ENCODE results near the gene MYO1H.
A peak's percentile ranks its signal among the peaks of the same experiment; 100 is the strongest.

The MYO1H gene, protein sequence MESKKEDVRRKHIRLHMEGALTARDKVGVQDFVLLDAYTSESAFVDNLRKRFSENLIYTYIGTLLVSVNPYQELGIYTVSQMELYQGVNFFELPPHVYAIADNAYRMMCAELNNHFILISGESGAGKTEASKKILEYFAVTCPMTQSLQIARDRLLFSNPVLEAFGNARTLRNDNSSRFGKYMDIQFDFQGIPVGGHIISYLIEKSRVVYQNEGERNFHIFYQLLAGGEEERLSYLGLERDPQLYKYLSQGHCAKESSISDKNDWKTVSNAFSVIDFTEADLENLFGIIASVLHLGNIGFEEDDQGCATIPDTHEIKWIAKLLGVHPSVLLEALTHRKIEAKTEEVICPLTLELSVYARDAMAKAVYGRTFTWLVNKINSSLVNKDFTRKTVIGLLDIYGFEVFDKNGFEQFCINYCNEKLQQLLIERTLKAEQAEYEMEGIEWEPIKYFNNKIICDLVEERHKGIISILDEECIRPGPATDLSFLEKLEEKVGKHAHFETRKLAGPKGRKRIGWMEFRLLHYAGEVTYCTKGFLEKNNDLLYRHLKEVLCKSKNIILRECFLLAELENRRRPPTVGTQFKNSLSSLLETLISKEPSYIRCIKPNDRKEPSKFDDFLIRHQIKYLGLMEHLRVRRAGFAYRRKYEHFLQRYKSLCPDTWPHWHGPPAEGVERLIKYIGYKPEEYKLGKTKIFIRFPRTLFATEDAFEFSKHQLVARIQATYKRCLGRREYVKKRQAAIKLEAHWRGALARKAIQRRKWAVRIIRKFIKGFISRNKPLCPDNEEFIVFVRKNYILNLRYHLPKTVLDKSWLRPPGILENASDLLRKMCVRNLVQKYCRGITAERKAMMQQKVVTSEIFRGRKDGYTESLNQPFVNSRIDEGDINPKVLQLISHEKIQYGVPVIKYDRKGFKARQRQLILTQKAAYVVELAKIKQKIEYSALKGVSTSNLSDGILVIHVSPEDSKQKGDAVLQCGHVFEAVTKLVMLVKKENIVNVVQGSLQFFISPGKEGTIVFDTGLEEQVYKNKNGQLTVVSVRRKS

DNA sequence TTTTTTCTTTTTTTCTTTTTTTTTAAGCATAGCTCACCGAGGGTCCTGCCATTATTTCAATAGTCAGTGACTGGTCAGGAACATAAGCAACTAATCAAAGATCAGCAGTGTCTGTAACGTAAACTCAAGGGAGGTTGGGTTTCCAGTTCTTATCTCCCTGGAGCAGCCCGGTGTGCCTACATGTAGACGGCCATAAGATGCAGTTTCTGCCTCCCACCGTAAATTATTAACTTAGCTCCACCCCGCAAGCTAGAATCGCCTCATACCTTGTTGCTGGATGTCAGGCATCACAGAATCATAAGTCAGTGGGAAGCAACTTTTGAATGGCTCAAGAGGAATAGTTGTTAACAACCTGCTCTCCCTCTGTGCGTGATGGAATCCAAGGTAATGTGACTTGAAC is at the start of gene MYO1H:
Gene MYO1H (plus strand): TSS at position 312 of the 400 bp plus-strand sequence. CDS start 61 bp downstream, at position 373.
- TF ChIP-seq, protein P1, sequence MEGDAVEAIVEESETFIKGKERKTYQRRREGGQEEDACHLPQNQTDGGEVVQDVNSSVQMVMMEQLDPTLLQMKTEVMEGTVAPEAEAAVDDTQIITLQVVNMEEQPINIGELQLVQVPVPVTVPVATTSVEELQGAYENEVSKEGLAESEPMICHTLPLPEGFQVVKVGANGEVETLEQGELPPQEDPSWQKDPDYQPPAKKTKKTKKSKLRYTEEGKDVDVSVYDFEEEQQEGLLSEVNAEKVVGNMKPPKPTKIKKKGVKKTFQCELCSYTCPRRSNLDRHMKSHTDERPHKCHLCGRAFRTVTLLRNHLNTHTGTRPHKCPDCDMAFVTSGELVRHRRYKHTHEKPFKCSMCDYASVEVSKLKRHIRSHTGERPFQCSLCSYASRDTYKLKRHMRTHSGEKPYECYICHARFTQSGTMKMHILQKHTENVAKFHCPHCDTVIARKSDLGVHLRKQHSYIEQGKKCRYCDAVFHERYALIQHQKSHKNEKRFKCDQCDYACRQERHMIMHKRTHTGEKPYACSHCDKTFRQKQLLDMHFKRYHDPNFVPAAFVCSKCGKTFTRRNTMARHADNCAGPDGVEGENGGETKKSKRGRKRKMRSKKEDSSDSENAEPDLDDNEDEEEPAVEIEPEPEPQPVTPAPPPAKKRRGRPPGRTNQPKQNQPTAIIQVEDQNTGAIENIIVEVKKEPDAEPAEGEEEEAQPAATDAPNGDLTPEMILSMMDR (IDR thresholded peaks at IDR 0.05) = no peak

DNA sequence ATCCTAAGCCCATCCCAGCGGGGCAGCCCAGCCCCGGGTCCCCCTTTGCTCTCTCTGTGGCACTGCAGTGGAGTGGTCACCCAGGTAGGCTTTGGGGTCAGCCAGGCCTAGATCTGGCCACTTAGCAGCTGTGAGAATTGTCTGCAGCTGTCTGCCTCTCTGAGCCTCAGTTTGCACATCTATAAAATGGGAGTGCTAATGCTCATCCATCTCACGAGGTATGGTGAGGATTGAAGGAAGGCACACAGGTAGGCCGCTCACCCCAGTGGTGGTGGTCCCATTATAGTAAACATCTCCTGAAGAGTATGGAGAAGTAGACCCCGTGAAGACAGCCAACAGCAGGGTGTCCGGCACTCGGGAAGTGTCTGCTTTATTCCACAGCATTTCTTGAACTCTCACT is 47.9 kb upstream of the MYO1H start:
- TF ChIP-seq, protein P1 (IDR thresholded peaks at IDR 0.05) = no peak

DNA sequence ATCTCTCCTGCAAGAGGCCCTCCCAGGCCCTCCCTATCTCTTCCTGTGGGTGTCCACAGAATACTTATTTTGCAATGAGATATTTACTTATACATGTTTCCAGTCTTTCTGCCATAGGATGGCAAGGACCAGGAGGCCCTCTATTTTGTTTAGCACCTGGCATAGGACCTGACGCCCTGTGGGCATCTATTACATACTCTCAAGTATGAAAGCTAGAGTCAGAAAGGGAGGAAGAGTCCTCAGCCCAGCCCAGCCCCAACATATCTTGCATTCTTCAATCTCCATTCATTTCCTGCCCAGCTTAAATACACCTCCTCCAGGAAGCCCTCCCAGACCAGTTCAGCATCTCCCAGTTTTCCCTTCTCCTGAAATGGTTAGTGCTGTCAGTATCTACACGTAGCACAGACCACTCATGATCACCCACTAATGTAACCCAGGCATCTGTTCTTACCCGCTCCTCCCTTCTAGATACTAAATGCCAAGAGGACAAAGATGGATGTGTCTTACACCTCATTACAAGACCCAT is 46.0 kb upstream of the MYO1H start:
- TF ChIP-seq, protein P1 (IDR thresholded peaks at IDR 0.05) = no peak

DNA sequence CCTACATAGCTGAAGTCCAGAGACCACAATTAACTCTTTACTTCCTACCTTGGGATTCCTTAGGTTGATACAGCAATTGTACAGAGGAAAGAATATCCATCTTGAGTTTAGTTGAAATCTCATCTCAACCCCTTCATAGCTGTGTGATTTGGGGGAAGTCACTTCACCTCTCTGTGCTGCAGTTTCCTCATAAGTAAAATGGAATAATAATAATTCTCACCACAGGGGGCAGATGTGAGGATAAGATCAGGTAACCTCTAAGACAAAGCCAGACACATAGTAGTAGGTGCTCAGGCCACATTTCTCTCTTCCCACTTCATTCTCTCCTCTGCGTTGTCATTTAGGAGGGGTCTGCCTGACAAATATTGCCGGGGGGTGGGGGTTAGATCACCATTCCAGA is 45.3 kb upstream of the MYO1H start:
- TF ChIP-seq, protein P1 (IDR thresholded peaks at IDR 0.05) = peak; percentile 38; the same call in 1 of the 2 replicates

DNA sequence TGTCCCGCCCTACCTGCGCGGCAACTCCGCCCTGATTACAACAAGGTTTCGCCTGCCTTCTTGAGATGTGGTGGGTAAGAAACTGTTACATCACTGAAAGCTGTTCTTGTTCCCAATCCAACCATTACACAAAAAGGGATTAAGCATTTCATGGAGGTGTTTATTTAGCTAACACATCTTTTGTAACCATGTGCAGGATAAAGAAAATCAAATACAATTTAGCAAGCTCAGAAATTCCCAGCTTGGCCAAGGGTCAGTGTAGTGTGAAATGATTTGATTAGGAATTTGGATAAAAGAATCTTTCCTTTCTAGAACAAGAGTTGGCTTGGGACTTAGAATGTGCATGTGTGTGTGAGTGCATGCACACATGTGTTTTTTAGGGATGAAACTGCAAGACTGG is 44.9 kb upstream of the MYO1H start:
- TF ChIP-seq, protein P1 (IDR thresholded peaks at IDR 0.05) = no peak

DNA sequence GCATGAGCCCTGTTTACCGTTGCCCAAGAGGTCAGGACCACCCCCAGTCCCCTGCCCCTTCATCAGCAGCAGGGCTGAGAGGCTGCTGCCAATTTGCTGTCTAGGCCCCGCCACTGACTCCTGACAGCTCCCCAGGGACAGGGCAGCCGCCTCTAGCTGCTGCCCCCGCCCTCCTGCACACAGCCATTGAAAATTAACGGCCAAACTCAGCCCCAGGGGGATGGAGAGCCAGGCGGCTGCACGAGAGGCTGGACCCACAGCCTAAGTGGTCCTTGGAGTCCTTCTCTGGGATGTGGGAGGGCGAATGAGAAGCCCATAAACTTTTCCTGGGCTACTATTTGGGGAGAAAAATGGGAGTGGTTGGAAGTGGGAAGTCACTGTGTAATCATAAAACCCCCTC is 43.2 kb upstream of the MYO1H start:
- TF ChIP-seq, protein P1 (IDR thresholded peaks at IDR 0.05) = no peak

DNA sequence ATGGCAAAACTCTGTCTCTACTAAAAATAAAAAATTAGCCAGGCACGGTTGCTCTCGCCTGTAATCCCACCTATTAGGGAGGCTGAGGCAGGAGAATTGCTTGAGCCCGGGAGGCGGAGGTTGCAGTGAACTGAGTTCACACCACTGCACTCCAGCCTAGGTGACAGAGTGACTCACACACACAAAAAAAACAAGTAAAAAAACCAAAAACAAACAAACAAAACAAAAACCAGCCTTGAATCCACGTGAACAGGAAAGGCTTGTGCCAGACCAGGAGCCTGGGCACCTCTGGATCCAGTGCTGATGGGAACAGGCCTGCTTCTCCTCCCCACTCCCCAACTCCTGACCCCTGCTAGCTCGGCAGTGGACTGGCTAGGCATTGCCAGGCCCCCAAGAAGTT is 42.2 kb upstream of the MYO1H start:
- TF ChIP-seq, protein P1 (IDR thresholded peaks at IDR 0.05) = no peak
